HG03521 (cell line): ENCODE data around the gene KCNQ1OT1.

Experiments used
- ATAC-seq: cut with Tn5 transposase; IDR thresholded peaks from one replicate; pipeline ENCODE4 v1.9.1; 2021; ENCODE audit warnings: mild to moderate bottlenecking, moderate library complexity; ENCODE audit not compliant: unreplicated experiment

The KCNQ1OT1 gene

DNA sequence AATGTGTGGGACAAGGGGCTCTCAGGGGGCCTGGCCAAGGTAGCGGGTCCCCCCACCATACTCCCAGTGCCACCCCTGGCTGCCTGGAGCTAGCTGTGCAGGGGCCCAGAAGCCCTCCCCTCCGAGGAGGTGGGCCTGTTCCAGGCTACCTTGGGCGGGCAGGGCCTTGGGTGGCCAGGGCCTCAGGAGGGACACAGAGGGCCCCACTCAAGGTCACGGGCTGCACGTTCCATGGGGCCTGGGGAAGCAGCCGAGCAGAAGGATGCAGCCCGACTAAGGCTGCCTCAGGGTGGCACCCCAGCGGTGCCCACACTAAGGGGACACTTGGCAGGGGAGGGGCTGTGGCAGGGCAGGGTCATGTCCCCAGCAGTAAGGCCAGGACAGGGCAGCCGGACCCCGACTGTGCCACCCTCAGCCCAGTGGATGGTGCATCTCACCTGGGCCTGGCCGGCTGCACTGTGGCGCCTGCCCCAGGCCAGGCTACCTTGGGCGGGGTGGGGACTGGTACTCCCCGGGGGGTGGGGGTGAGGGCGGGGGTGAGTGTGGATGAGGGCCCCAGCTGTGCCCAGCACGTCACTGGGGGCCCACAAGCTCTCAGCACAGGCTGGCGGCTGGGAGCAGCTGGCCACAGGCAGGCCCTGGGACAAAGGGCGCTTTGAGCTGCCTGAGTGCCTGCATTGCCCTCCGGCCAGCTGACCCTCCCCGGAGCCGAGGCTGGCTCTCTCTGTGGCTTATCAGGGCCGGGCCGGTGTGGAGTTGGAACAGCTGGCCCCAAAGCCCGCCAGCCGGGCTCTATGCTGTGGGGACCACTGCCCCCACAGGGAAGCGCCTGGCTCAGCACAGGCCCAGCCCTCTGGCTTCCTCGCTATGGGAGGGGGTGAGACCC lies 137.9 kb downstream of the KCNQ1OT1 start:
- ATAC-seq: no peak

DNA sequence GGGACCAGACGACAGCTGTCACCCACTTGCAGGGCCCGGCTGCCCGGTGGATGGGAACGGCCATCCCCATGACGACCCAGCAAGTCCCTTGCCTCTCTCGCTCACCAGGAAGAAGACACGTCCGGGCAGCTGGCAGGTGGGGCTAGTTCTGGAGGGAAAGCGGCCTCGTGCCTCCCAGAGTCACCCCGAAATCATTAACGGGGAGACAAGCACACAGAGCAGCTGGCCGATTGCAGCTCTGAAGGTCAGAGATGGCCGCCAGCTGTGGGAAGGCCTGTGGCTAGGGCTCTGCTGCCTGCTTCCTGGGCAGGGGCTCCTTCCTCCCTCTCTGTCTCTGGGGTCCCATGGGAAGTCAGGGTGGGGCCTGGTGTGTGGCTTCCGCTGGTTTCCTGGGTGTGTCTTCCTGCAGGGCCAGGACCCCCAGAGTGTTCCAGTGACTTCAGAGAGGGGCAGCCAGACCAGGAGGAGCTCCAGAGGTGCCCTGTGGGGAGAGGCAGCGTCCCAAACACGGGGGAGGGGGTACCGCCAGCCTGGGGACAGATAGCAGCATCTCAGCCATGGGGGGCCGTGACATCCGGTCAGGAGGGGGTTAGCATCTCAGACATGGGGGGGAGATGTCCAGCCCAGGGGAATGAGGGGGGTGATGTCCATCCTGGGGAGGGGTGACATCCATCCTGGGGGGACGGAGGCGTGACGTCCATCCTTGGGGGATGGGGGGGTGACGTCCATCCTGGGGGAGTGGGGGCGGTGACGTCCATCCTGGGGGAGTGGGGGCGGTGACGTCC lies 140.1 kb downstream of the KCNQ1OT1 start:
- no peak for ATAC-seq

DNA sequence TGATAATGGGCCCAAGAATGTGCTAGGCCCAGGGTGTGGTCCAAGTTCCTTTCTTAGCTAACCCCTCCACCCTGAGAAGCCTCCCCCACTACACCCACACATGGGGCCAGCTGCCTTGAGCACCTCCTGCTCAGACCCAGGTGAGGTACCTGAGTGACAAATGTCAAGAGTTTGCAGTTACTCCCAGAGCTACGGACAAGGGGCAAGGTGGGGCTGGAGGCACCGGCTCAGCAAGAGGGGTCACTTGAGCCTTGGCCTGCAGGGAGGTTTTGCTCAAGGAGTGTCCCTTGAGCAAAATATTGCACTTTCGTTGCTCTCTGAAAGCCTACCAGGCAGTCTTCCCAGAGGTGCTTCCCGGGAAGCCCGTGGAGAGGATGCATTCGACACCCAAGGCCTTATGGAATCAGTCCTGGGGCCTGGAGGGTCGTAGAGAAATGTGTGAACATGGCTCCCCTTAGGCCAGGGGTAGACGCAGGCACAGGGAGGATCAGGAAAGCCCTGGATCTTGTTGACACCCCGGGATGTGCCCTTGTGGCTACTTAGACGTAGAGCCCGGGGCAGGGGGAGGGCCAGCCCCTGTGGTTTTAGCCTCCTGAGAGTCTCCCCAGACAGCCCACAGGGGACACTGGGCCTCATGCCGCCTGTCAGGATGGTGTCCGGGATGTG lies 140.8 kb downstream of the KCNQ1OT1 start:
- no peak for ATAC-seq

DNA sequence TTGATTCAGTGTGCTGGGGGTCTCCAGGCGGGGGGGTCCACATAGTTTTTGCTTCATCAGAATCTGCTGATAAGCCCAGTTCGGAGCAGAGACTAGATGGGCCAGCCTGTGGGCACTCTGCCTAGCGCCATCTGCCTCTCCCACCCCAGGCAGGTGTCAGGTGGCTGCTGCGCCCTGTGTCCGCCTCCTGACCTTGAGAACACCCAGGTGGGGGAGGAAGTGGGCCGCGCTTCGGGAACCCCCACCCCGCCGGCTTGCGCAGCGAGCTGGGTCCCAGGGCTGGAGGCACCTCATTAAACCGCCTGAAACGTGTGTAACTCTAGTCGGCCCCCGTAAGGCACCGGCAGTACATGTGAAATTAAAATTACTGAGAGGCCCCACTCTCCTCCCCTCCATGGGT lies 141.4 kb downstream of the KCNQ1OT1 start:
- no peak for ATAC-seq
